PC-9 (cell line): ENCODE results near the gene LENG9. TPM values are rescaled to one million over a fixed set of nuclear protein-coding genes. Genes with fewer than 3 reads are reported as not detected.
"Not testable (repeated sequence)": the region's sequence is repeated elsewhere in the genome, so short reads cannot be mapped to it uniquely, and the experiment has no call there.

Source experiments
- BruUV-seq: library from RNA; stranded (reverse); fragments of 400-500 nt; replicated peaks from 2 replicates; lab custom pipeline; 2021; lab: Mats Ljungman, UMichigan
- CTCF ChIA-PET: fragments of 300-600 bp; sonication (Branson Sonifier 250); formaldehyde crosslinking; loops from one replicate; lab custom pipeline; 2022; ENCODE audit warnings: antibody characterized with exemption; lab: Charles Lee
- POLR2A ChIA-PET: fragments of 300-600 bp; sonication (Branson Sonifier 250); formaldehyde crosslinking; loops from one replicate; lab custom pipeline; 2022; ENCODE audit warnings: antibody characterized with exemption; ENCODE audit not compliant: unreplicated experiment; lab: Charles Lee
- DNase-seq, 2 experiments: peaks; one replicate each; pipeline versions ENCODE4 v3.0.0 to v3.0.0-alpha.2; 2015 to 2022; ENCODE audit warnings: mixed read lengths in 1 of 2
- H2AFZ ChIP-seq: fragments of 200-600 bp; sonication (generic); 2 replicates; pipeline ENCODE4 v1.8.1; 2017; ENCODE audit warnings: antibody characterized with exemption
- H3F3A ChIP-seq: fragments of 200-600 bp; sonication (generic); 2 replicates; pipeline ENCODE4 v1.8.1; 2017; ENCODE audit warnings: antibody characterized with exemption, mild to moderate bottlenecking, low read depth; ENCODE audit not compliant: insufficient read depth
- H3K27ac ChIP-seq: fragments of 200-600 bp; sonication (generic); 2 replicates; pipeline ENCODE4 v1.6.1; 2016; ENCODE audit warnings: mixed run types
- H3K27me3 ChIP-seq: fragments of 200-600 bp; sonication (generic); 2 replicates; pipeline ENCODE4 v1.6.1; 2016; ENCODE audit warnings: low read depth, mixed run types; ENCODE audit not compliant: insufficient read depth
- H3K36me3 ChIP-seq: fragments of 200-600 bp; sonication (generic); 2 replicates; pipeline ENCODE4 v1.6.1; 2016; ENCODE audit warnings: low read depth, mixed run types
- H3K4me1 ChIP-seq: fragments of 200-600 bp; sonication (generic); replicated peaks from 2 replicates; pipeline ENCODE4 v1.6.1; 2016; ENCODE audit warnings: mixed run types; ENCODE audit not compliant: insufficient read depth
- H3K4me2 ChIP-seq: fragments of 200-600 bp; sonication (generic); 2 replicates; pipeline ENCODE4 v1.6.1; 2017; ENCODE audit warnings: mixed run types
- H3K4me3 ChIP-seq: fragments of 200-600 bp; sonication (generic); 2 replicates; pipeline ENCODE4 v1.6.1; 2016; ENCODE audit warnings: mixed run types
- H3K79me2 ChIP-seq: fragments of 200-600 bp; sonication (generic); 2 replicates; pipeline ENCODE4 v1.6.1; 2017; ENCODE audit warnings: low read depth, mixed run types
- H3K9me2 ChIP-seq: fragments of 200-600 bp; sonication (generic); 2 replicates; pipeline ENCODE4 v1.8.1; 2017; ENCODE audit warnings: mild to moderate bottlenecking; ENCODE audit not compliant: insufficient read depth
- H3K9me3 ChIP-seq: fragments of 200-600 bp; sonication (generic); 2 replicates; pipeline ENCODE4 v1.8.1; 2016; ENCODE audit warnings: low read depth; ENCODE audit not compliant: insufficient read depth
- H4K20me1 ChIP-seq: fragments of 200-600 bp; sonication (generic); 2 replicates; pipeline ENCODE4 v1.8.1; 2017; ENCODE audit not compliant: insufficient read depth
- EZH2 ChIP-seq: fragments of 200-600 bp; sonication (generic); IDR thresholded peaks from 2 replicates; pipeline ENCODE4 v1.8.0; 2017; ENCODE audit warnings: antibody characterized with exemption, low read depth
- intact Hi-C: fragments of 100-400 bp; cut with micrococcal nuclease; formaldehyde crosslinking; loops from one replicate; pipeline ENCODE4 v1.10.0; 2022; ENCODE audit not compliant: unreplicated experiment
- total RNA-seq: library from RNA; stranded (reverse); gene quantifications from 2 replicates; pipeline ENCODE4 v1.2.3, GENCODE V29; 2021
- TF ChIP-seq, protein P1 (sequence below): fragments of 200-600 bp; sonication (generic); conservative IDR thresholded peaks from 2 replicates; pipeline ENCODE4 v1.6.1; 2017; ENCODE audit warnings: mixed run types, antibody characterized with exemption, mild to moderate bottlenecking, moderate library complexity

The LENG9 gene
- total RNA-seq, 1 experiment from 2014 or later = 7.0 TPM

DNA sequence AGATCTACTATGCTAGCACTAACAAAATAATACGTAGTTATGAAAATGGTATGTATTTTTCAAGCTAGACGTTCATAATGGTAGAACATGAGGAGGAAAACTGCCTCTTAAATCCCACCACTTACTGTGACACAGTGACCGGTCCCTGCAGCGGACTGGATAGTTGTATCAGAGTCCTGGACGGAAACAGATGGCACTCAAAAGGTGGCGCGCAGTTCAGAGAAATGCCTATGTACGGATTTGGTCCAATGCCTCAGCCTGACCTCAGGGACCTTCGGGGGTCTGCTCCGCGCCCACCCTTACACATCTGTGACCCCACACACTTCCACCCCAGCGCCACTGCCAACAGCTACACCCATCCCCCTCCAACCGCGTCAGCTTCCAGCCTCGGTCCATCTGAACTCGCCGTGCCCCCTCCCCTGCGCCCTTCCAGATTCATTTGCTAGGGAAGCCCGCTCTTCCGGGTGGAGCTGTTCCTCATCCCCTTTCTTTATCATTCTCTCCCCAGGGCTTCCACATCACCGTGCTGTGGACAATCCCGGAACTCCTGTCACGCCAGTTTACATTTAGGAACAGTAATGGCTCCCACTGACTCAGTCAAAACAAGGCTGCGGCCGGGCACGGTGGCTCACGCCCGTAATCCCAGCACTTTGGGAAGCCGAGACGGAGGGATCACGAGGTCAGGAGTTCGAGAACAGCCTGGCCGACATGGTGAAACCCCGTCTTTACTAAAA, 15.4 kb downstream of the LENG9 start:
- Histone ChIP-seq H3F3A (peaks cover 17% of the 10 kb centered on the region; the same call in 1 of the 2 replicates), H2AFZ (peak overlapping the region; percentile 77), H3K4me2 (peak overlapping the region; percentile 95), H3K36me3 (peaks cover 36% of the 10 kb centered on the region), H3K79me2 (peaks cover 75% of the 10 kb centered on the region), H3K4me1 (peaks cover 25% of the 10 kb centered on the region), H4K20me1 (peaks cover 40% of the 10 kb centered on the region), H3K27ac (peak overlapping the region; percentile 65), H3K9me2 (no peaks in the 10 kb centered on the region), H3K9me3 (no peaks in the 10 kb centered on the region), H3K27me3 (no peaks in the 10 kb centered on the region), H3K4me3 (peak overlapping the region; percentile 96)
- intact Hi-C loops = loop anchor here (1.0 to 2.0 kb wide), 3 partner anchors 16 to 579 kb away; partner anchors contain the start of gene CNOT3
- peak; percentile 40 to 62 for DNase-seq
- POLR2A ChIA-PET = interaction anchor here (0.5 to 1.6 kb wide), 6 partner anchors 10 to 1207 kb away, joined by 5 to 35 read pairs (median 8); partner anchors contain the start of genes CDC42EP5, LENG9 and U2AF2
- TF ChIP-seq, protein P1, sequence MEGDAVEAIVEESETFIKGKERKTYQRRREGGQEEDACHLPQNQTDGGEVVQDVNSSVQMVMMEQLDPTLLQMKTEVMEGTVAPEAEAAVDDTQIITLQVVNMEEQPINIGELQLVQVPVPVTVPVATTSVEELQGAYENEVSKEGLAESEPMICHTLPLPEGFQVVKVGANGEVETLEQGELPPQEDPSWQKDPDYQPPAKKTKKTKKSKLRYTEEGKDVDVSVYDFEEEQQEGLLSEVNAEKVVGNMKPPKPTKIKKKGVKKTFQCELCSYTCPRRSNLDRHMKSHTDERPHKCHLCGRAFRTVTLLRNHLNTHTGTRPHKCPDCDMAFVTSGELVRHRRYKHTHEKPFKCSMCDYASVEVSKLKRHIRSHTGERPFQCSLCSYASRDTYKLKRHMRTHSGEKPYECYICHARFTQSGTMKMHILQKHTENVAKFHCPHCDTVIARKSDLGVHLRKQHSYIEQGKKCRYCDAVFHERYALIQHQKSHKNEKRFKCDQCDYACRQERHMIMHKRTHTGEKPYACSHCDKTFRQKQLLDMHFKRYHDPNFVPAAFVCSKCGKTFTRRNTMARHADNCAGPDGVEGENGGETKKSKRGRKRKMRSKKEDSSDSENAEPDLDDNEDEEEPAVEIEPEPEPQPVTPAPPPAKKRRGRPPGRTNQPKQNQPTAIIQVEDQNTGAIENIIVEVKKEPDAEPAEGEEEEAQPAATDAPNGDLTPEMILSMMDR = no peak
- TF ChIP-seq EZH2 = no peak
- no TSS peak for BruUV-seq
- CTCF ChIA-PET = interaction anchor here (0.5 to 0.8 kb wide), 4 partner anchors 14 to 198 kb away, joined by 3 to 9 read pairs (median 3); no protein-coding TSS in a partner anchor

GRCh38 chr19:54446349-54446748, 17.2 kb downstream of the LENG9 start:
- peaks cover 57% of the 10 kb centered on the region for H3K79me2 ChIP-seq
- POLR2A ChIA-PET = interaction anchor here (0.5 kb wide), 1 partner anchor 364 kb away, joined by 12 read pairs; no protein-coding TSS in a partner anchor

DNA sequence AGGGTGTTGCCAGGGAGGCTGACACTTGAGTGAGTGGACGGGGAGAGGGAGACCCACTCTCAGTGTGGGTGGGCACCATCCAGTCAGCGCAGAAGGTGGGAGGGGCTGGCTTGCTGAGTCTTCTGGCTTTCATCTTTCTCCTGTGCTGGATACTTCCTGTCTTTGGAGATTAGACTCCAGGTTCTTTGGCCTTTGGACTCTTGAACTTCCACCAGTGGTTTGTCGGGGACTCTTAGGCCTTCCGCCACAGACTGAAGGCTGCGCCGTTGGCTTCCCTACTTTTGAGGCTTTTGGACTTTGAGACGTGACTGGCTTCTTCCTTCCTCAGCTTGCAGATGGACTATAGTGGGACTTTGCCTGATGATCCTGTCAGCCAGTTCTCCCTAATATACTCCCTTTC, 18.8 kb downstream of the LENG9 start:
- H3K79me2 ChIP-seq = peaks cover 41% of the 10 kb centered on the region
- ChIA-PET POLR2A (no interaction called here), CTCF (interaction anchor here (0.6 kb wide), 1 partner anchor 34 kb away, joined by 9 read pairs; no protein-coding TSS in a partner anchor)
- no peak overlapping the region for H2AFZ ChIP-seq
- H3K36me3 ChIP-seq = peaks cover 15% of the 10 kb centered on the region
- no peak overlapping the region for H3K4me2 ChIP-seq
- peaks cover 10% of the 10 kb centered on the region for H3K4me1 ChIP-seq
- TF ChIP-seq, protein P1 = no peak
- TF ChIP-seq EZH2 = no peak
- intact Hi-C loops = no loop called here
- no peak overlapping the region for H3K4me3 ChIP-seq
- peaks cover 5% of the 10 kb centered on the region for H4K20me1 ChIP-seq
- H3K27ac ChIP-seq = no peak overlapping the region
- no peak for DNase-seq
- H3K9me2 ChIP-seq = no peaks in the 10 kb centered on the region
- H3K9me3 ChIP-seq = no peaks in the 10 kb centered on the region
- H3K27me3 ChIP-seq = no peaks in the 10 kb centered on the region
- peaks cover 19% of the 10 kb centered on the region; the same call in 1 of the 2 replicates for H3F3A ChIP-seq
- BruUV-seq = no TSS peak

More at GRCh38 chr19:54446349-54446748, 17.2 kb downstream of the LENG9 start:
- Histone ChIP-seq H3K36me3 (peaks cover 21% of the 10 kb centered on the region), H3F3A (peaks cover 16% of the 10 kb centered on the region; the same call in 1 of the 2 replicates), H3K4me1 (peaks cover 23% of the 10 kb centered on the region), H4K20me1 (peaks cover 21% of the 10 kb centered on the region)
- CTCF ChIA-PET = interaction anchor here (0.5 to 0.7 kb wide), 3 partner anchors 14 to 462 kb away, joined by 3 to 6 read pairs (median 3); no protein-coding TSS in a partner anchor
- H3K9me2 ChIP-seq, H3K27ac ChIP-seq, H3K4me3 ChIP-seq, H2AFZ ChIP-seq, H3K27me3 ChIP-seq, H3K4me2 ChIP-seq, H3K9me3 ChIP-seq, DNase-seq, intact Hi-C loops, BruUV-seq: not testable (repeated sequence)
